Tibial nerve (tissue), 3 donors: ENCODE results near the gene GDF11.

Source experiments
- CTCF ChIP-seq, 5 experiments: fragments of 200-600 bp in 3 of 5; fragments of 450-650 bp in 2 of 5; sonication (generic) in 3 of 5; IDR thresholded peaks; one replicate each; pipeline ENCODE4 v1.5.1; 2016 to 2019; ENCODE audit warnings: antibody characterized with exemption in 5 of 5, mild to moderate bottlenecking in 3 of 5, moderate library complexity in 2 of 5
- POLR2A ChIP-seq, 2 donors: fragments of 450-650 bp; IDR thresholded peaks; one replicate each; pipeline ENCODE4 v1.6.1; 2017; ENCODE audit warnings: antibody characterized with exemption in 2 of 2, mild to moderate bottlenecking in 2 of 2, moderate library complexity in 2 of 2

- TF ChIP-seq CTCF (IDR thresholded peaks at IDR 0.05) (no peak), POLR2A (IDR thresholded peaks at IDR 0.05) (no peak)
Measured at GRCh38 chr12:55717011-55718007, 25.6 kb upstream of the GDF11 start.
